Measurements from ENCODE around the gene AGRP. TPM values are rescaled to one million over a fixed set of nuclear protein-coding genes. Genes with fewer than 3 reads are reported as not detected.
A peak's percentile ranks its signal among the peaks of the same experiment; 100 is the strongest.

Gene AGRP
- total RNA-seq, 2 experiments from 2014 or later: not detected

DNA sequence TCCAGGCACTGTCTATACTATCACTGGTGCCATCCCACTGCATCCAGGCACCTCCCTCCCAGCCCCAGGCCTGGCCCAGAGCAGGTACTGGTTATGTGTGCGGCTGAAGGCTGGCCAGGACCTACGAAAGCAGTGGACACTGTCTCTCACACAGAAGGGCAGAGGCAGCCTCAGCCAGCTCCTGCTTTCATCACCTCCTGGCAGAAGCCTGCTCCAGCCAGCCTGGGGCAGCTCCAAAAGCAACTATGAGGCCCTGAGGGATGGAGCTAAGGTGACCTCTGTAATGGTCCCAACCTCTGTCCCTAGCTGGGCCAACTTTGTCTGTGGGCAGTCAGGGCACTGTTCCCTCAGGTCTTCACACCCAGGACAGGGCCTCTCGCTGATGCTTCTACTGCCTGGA lies 33.6 kb downstream of the AGRP start:
- Mint-ChIP-seq H3K27me3 (ENCODE audit: low read depth) (no peaks in the 10 kb centered on the region), H3K36me3 (ENCODE audit: low read depth) (peaks cover 2% of the 10 kb centered on the region), H3K9me3 (ENCODE audit: insufficient read depth) (no peaks in the 10 kb centered on the region), H3K27ac (no peak overlapping the region), H3K4me1 (ENCODE audit: low read depth) (peaks cover 12% of the 10 kb centered on the region), H3K4me3 (no peak overlapping the region)
- POLR2A ChIA-PET: no interaction called here
- ATAC-seq: no peak
- DNase-seq: no peak
- CTCF ChIA-PET: interaction anchor here (0.9 to 4.8 kb wide), 4 partner anchors 8 to 189 kb away, joined by 3 to 52 read pairs (median 4); no protein-coding TSS in a partner anchor

DNA sequence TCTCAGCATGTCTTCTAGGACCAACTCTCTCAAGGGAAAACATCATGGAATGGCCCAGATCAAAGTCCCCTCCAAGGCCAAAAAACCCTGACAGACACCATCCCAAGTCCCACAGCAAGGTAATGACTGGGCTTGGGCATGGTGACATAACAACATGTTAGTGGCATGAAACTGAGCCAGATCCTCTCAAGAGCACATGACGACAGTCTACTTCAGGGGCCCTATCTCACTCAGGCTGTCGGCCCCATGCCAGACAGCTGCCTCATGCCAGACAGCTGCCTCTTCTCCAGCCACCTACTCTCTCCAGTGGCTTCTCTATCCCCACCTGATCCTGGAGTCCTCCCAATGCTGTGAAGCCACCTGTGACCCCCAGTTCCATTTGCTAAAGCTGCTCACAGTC lies 34.0 kb downstream of the AGRP start:
- Mint-ChIP-seq H3K9me3 (ENCODE audit: insufficient read depth) (no peaks in the 10 kb centered on the region), H3K27ac (no peak overlapping the region), H3K36me3 (ENCODE audit: low read depth) (peaks cover 2% of the 10 kb centered on the region), H3K27me3 (ENCODE audit: low read depth) (no peaks in the 10 kb centered on the region), H3K4me3 (no peak overlapping the region), H3K4me1 (ENCODE audit: low read depth) (peaks cover 10% of the 10 kb centered on the region)
- POLR2A ChIA-PET: no interaction called here
- no peak for DNase-seq
- CTCF ChIA-PET: interaction anchor here (0.9 to 4.8 kb wide), 4 partner anchors 8 to 189 kb away, joined by 3 to 52 read pairs (median 4); no protein-coding TSS in a partner anchor
- ATAC-seq: no peak

- DNase-seq (no peak), ATAC-seq (no peak)
- POLR2A ChIA-PET: no interaction called here
- no peak overlapping the region for H3K4me3 Mint-ChIP-seq
- no peak overlapping the region for H3K27ac Mint-ChIP-seq
- H3K36me3 Mint-ChIP-seq (ENCODE audit: low read depth): peaks cover 2% of the 10 kb centered on the region
- peaks cover 10% of the 10 kb centered on the region for H3K4me1 Mint-ChIP-seq (ENCODE audit: low read depth)
- CTCF ChIA-PET: interaction anchor here (1.1 to 4.8 kb wide), 8 partner anchors 10 to 188 kb away, joined by 3 to 52 read pairs (median 4); partner anchors contain the start of gene HSD11B2
- no peaks in the 10 kb centered on the region for H3K9me3 Mint-ChIP-seq (ENCODE audit: insufficient read depth)
- no peaks in the 10 kb centered on the region for H3K27me3 Mint-ChIP-seq (ENCODE audit: low read depth)
Measured at GRCh38 chr16:67448580-67448979, 34.8 kb downstream of the AGRP start.

DNA sequence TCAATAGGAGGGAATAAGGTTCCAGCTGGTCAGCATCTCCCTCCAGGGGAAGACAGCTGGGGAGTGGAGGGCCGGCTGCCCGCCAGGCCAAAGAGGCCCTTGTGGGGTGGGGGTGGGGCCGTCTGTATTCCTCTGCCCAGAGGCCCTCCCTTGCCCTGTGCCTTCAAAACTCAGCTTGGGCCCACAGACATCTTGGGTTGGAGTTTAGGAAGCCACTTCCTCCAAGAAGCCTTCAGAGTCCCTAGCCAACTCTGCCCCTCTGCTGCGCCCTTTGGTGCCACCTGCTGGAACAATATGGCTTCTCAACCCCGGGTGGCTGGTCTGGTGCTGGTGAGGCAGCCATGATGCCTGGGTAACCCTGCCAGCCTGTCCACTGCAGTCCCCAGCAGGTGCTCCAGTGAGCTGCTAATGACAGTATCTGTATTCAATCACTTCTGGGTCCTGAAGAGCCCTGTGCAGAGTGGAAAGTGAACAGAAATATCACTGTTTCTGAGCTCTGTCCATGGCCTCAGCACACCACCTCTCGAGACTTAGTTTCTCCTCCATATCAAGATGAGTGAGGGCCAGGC lies 35.8 kb downstream of the AGRP start:
- no peak overlapping the region for H3K4me3 Mint-ChIP-seq
- ChIA-PET CTCF (interaction anchor here (0.7 to 4.8 kb wide), 17 partner anchors 9 to 187 kb away, joined by 3 to 52 read pairs (median 4); partner anchors contain the start of genes ATP6V0D1 and HSD11B2), POLR2A (interaction anchor here (0.6 kb wide), 1 partner anchor 9 kb away, joined by 3 read pairs; no protein-coding TSS in a partner anchor)
- ATAC-seq (peak; percentile 92), DNase-seq (peak; percentile 82)
- H3K9me3 Mint-ChIP-seq (ENCODE audit: insufficient read depth): no peaks in the 10 kb centered on the region
- H3K4me1 Mint-ChIP-seq (ENCODE audit: low read depth): peaks cover 10% of the 10 kb centered on the region
- H3K27ac Mint-ChIP-seq: no peak overlapping the region
- no peaks in the 10 kb centered on the region for H3K27me3 Mint-ChIP-seq (ENCODE audit: low read depth)
- H3K36me3 Mint-ChIP-seq (ENCODE audit: low read depth): peaks cover 2% of the 10 kb centered on the region

DNA sequence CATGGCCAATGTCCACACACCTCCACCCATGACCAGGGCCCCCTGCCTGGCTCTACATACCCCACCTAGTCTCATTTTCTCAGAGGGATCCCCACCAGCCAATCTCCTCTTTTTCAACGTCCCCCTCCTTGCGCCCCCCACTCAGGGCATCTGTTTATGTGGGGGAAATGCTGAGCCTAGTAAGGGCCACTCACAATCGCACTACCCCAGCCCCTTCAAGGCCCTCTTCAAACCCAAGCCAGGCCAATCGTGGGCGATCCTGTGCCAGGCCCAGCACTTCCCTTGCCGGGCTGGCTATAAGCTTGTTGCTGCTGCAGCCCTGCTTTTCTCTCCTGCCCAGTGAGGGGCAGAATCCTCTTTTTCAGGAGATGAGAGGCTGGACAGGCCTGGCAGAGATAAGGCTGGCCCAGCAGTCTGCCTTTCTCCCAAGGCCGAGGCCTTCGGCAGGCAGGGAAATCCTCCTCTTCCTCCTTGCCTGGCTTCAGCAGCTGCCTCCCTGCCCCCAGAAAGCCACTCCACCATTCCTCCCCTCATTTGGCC lies 36.3 kb downstream of the AGRP start:
- H3K9me3 Mint-ChIP-seq (ENCODE audit: insufficient read depth): no peaks in the 10 kb centered on the region
- H3K4me1 Mint-ChIP-seq (ENCODE audit: low read depth): peaks cover 10% of the 10 kb centered on the region
- ChIA-PET POLR2A (interaction anchor here (0.6 kb wide), 1 partner anchor 10 kb away, joined by 3 read pairs; no protein-coding TSS in a partner anchor), CTCF (interaction anchor here (0.8 to 4.8 kb wide), 14 partner anchors 9 to 162 kb away, joined by 3 to 52 read pairs (median 5); partner anchors contain the start of genes ATP6V0D1 and HSD11B2)
- DNase-seq (no peak), ATAC-seq (no peak)
- peaks cover 2% of the 10 kb centered on the region for H3K36me3 Mint-ChIP-seq (ENCODE audit: low read depth)
- H3K27ac Mint-ChIP-seq: no peak overlapping the region
- H3K4me3 Mint-ChIP-seq: no peak overlapping the region
- H3K27me3 Mint-ChIP-seq (ENCODE audit: low read depth): no peaks in the 10 kb centered on the region

- CTCF ChIA-PET: interaction anchor here (0.6 to 4.8 kb wide), 6 partner anchors 10 to 162 kb away, joined by 3 to 52 read pairs (median 4); no protein-coding TSS in a partner anchor
Measured at GRCh38 chr16:67445913-67446907, 37.1 kb downstream of the AGRP start.

GRCh38 chr16:67445441-67445912 lies 37.9 kb downstream of the AGRP start:
- no peak for ATAC-seq
- Mint-ChIP-seq H3K27me3 (ENCODE audit: low read depth) (no peaks in the 10 kb centered on the region), H3K4me1 (ENCODE audit: low read depth) (peaks cover 10% of the 10 kb centered on the region), H3K9me3 (ENCODE audit: insufficient read depth) (no peaks in the 10 kb centered on the region), H3K36me3 (ENCODE audit: low read depth) (peaks cover 2% of the 10 kb centered on the region), H3K4me3 (no peak overlapping the region), H3K27ac (no peak overlapping the region)
- no peak for DNase-seq
- ChIA-PET POLR2A (no interaction called here), CTCF (interaction anchor here (1.0 to 4.8 kb wide), 5 partner anchors 9 to 46 kb away, joined by 3 to 52 read pairs (median 4); no protein-coding TSS in a partner anchor)

More at GRCh38 chr16:67445913-67446907, 37.1 kb downstream of the AGRP start:
- no peak for DNase-seq
- H3K27me3 Mint-ChIP-seq (ENCODE audit: low read depth): no peaks in the 10 kb centered on the region
- peaks cover 2% of the 10 kb centered on the region for H3K36me3 Mint-ChIP-seq (ENCODE audit: low read depth)
- H3K9me3 Mint-ChIP-seq (ENCODE audit: insufficient read depth): no peaks in the 10 kb centered on the region
- POLR2A ChIA-PET: no interaction called here
- H3K4me3 Mint-ChIP-seq: no peak overlapping the region
- H3K4me1 Mint-ChIP-seq (ENCODE audit: low read depth): peaks cover 10% of the 10 kb centered on the region
- peak overlapping the region; percentile 20 for H3K27ac Mint-ChIP-seq
- no peak for ATAC-seq

- no peak overlapping the region for H3K27ac Mint-ChIP-seq
- no peak for ATAC-seq
- no peak for DNase-seq
- POLR2A ChIA-PET: no interaction called here
- no peaks in the 10 kb centered on the region for H3K9me3 Mint-ChIP-seq (ENCODE audit: insufficient read depth)
- peaks cover 2% of the 10 kb centered on the region for H3K36me3 Mint-ChIP-seq (ENCODE audit: low read depth)
- H3K4me1 Mint-ChIP-seq (ENCODE audit: low read depth): peaks cover 10% of the 10 kb centered on the region
- H3K4me3 Mint-ChIP-seq: no peak overlapping the region
- H3K27me3 Mint-ChIP-seq (ENCODE audit: low read depth): no peaks in the 10 kb centered on the region
- CTCF ChIA-PET: interaction anchor here (1.1 to 4.8 kb wide), 3 partner anchors 9 to 17 kb away, joined by 3 to 52 read pairs (median 4); no protein-coding TSS in a partner anchor
Measured at GRCh38 chr16:67445126-67445426, 38.3 kb downstream of the AGRP start.

GRCh38 chr16:67444259-67445125 lies 38.9 kb downstream of the AGRP start:
- DNase-seq (no peak), ATAC-seq (no peak)
- peak overlapping the region; percentile 69 for H3K27ac Mint-ChIP-seq
- H3K27me3 Mint-ChIP-seq (ENCODE audit: low read depth): no peaks in the 10 kb centered on the region
- H3K4me3 Mint-ChIP-seq: no peak overlapping the region
- CTCF ChIA-PET: interaction anchor here (1.0 to 3.0 kb wide), 4 partner anchors 17 to 69 kb away, joined by 3 to 22 read pairs (median 3); no protein-coding TSS in a partner anchor
- H3K36me3 Mint-ChIP-seq (ENCODE audit: low read depth): peaks cover 2% of the 10 kb centered on the region
- no peaks in the 10 kb centered on the region for H3K9me3 Mint-ChIP-seq (ENCODE audit: insufficient read depth)
- POLR2A ChIA-PET: no interaction called here
- peaks cover 10% of the 10 kb centered on the region for H3K4me1 Mint-ChIP-seq (ENCODE audit: low read depth)

DNA sequence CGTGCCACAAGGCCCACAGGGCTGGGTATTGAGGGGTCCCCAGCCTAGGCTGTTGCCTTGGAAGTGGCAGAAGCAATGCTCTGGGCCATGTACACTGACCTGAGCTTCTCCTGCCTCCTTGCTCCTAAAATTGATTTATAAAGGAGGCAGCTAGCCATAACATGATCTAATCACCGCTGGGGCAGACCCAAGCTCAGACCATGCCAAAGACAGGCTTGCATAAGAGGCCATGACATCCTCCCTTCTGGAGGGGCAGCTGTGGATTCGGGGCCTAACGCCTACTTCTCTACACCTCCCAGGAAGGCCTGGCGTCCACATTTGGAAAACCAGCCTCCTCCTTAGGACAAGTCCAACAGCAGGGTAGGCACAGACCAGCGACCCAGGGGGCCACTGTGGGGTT lies 40.1 kb downstream of the AGRP start:
- ChIA-PET POLR2A (no interaction called here), CTCF (interaction anchor here (1.1 to 3.0 kb wide), 2 partner anchors 15 to 29 kb away, joined by 3 to 22 read pairs; no protein-coding TSS in a partner anchor)
- ATAC-seq (no peak), DNase-seq (no peak)
- H3K27me3 Mint-ChIP-seq (ENCODE audit: low read depth): no peaks in the 10 kb centered on the region
- peak overlapping the region; percentile 34 for H3K27ac Mint-ChIP-seq
- H3K9me3 Mint-ChIP-seq (ENCODE audit: insufficient read depth): no peaks in the 10 kb centered on the region
- H3K4me3 Mint-ChIP-seq: no peak overlapping the region
- peaks cover 4% of the 10 kb centered on the region for H3K36me3 Mint-ChIP-seq (ENCODE audit: low read depth)
- peaks cover 10% of the 10 kb centered on the region for H3K4me1 Mint-ChIP-seq (ENCODE audit: low read depth)

Measured in activated CD8-positive, alpha-beta T cell treated with anti-CD3 and anti-CD28 coated beads, Interleukin-2, amount 10 ng/mL, durations not matched to agents 7 days and 5 days (primary cell).